Neuronal stem cell (in vitro differentiated cells): ENCODE data around the gene ADRA1B.

Source experiments
- DNase-seq: peaks from one replicate; pipeline ENCODE4 v3.0.0-alpha.2; 2013; ENCODE audit warnings: low spot score
- H2AFZ ChIP-seq: one replicate; pipeline ENCODE4 v1.6.1; 2013; ENCODE audit warnings: mild to moderate bottlenecking, low read length, inconsistent platforms
- H2AK5ac ChIP-seq: 2 replicates; pipeline ENCODE4 v1.6.1; 2013; ENCODE audit warnings: low read depth, mild to moderate bottlenecking, inconsistent platforms, low read length, moderate library complexity, mixed read lengths
- H2BK120ac ChIP-seq: 2 replicates; pipeline ENCODE4 v1.6.1; 2013; ENCODE audit warnings: low read depth, mild to moderate bottlenecking, inconsistent platforms, low read length, moderate library complexity, mixed read lengths
- H2BK12ac ChIP-seq: one replicate; pipeline ENCODE4 v1.6.1; 2013; ENCODE audit warnings: low read length, inconsistent platforms
- H2BK15ac ChIP-seq: 2 replicates; pipeline ENCODE4 v1.6.1; 2013; ENCODE audit warnings: mild to moderate bottlenecking, low read length, inconsistent platforms, mixed read lengths
- H2BK5ac ChIP-seq: one replicate; pipeline ENCODE4 v1.6.1; 2013; ENCODE audit warnings: inconsistent platforms, mild to moderate bottlenecking, low read length, moderate library complexity
- H3K14ac ChIP-seq: one replicate; pipeline ENCODE4 v1.6.1; 2013; ENCODE audit warnings: low read length, inconsistent platforms
- H3K18ac ChIP-seq: 2 replicates; pipeline ENCODE4 v1.6.1; 2013; ENCODE audit warnings: low read length, inconsistent platforms
- H3K23ac ChIP-seq: 2 replicates; pipeline ENCODE4 v1.6.1; 2013; ENCODE audit warnings: low read depth, mild to moderate bottlenecking, mixed read lengths, low read length, inconsistent platforms; ENCODE audit not compliant: poor library complexity
- H3K27ac ChIP-seq: replicated peaks from 3 replicates; pipeline ENCODE4 v1.5.1; 2013; ENCODE audit warnings: low read length, inconsistent platforms
- H3K27me3 ChIP-seq, 3 experiments: 2 replicates each; pipeline ENCODE4 v1.6.1; 2013; ENCODE audit warnings: low read length in 3 of 3, mild to moderate bottlenecking in 2 of 3, inconsistent platforms in 1 of 3, low read depth in 1 of 3, mixed read lengths in 1 of 3, moderate library complexity in 1 of 3; ENCODE audit not compliant: control insufficient read depth in 3 of 3, insufficient read depth in 3 of 3
- H3K36me3 ChIP-seq, 2 donors: replicated peaks in 1 of 2; 2 replicates each; pipeline ENCODE4 v1.6.1; 2013; ENCODE audit warnings: low read length in 2 of 2; ENCODE audit not compliant: control insufficient read depth in 2 of 2, insufficient read depth in 2 of 2
- H3K4ac ChIP-seq: 2 replicates; pipeline ENCODE4 v1.6.1; 2013; ENCODE audit warnings: inconsistent platforms, mild to moderate bottlenecking, low read length, moderate library complexity
- H3K4me1 ChIP-seq, 2 donors: 1 replicate in 1 of 2; 2 replicates in 1 of 2; pipeline ENCODE4 v1.6.1; 2013; ENCODE audit warnings: low read length in 2 of 2, low read depth in 1 of 2; ENCODE audit not compliant: control insufficient read depth in 2 of 2, insufficient read depth in 1 of 2
- H3K4me2 ChIP-seq: one replicate; pipeline ENCODE4 v1.6.1; 2013; ENCODE audit warnings: mild to moderate bottlenecking, low read length, inconsistent platforms; ENCODE audit not compliant: insufficient read depth, poor library complexity, severe bottlenecking
- H3K4me3 ChIP-seq, 2 donors: 2 replicates each; pipeline ENCODE4 v1.5.1; 2013; ENCODE audit warnings: low read length in 2 of 2, mild to moderate bottlenecking in 2 of 2, inconsistent platforms in 1 of 2, moderate library complexity in 1 of 2
- H3K79me1 ChIP-seq: one replicate; pipeline ENCODE4 v1.6.1; 2013; ENCODE audit warnings: low read depth, mild to moderate bottlenecking, inconsistent platforms, low read length, moderate library complexity
- H3K9ac ChIP-seq: one replicate; pipeline ENCODE4 v1.6.1; 2013; ENCODE audit warnings: mild to moderate bottlenecking, low read depth, low read length, inconsistent platforms; ENCODE audit not compliant: poor library complexity
- H3K9me3 ChIP-seq, 2 donors: replicated peaks in 1 of 2; 2 replicates each; pipeline versions ENCODE3 to v1.6.1; 2013; ENCODE audit warnings: low read length in 2 of 2, mild to moderate bottlenecking in 2 of 2, inconsistent platforms in 1 of 2, low read depth in 1 of 2, mixed read lengths in 1 of 2, moderate library complexity in 1 of 2; ENCODE audit not compliant: control insufficient read depth in 2 of 2, insufficient read depth in 1 of 2
- H4K8ac ChIP-seq: one replicate; pipeline ENCODE4 v1.6.1; 2013; ENCODE audit warnings: low read depth, mild to moderate bottlenecking, inconsistent platforms, low read length, moderate library complexity
- H4K91ac ChIP-seq: one replicate; pipeline ENCODE4 v1.6.1; 2013; ENCODE audit warnings: low read length, low read depth, mild to moderate bottlenecking, inconsistent platforms; ENCODE audit not compliant: poor library complexity
- WGBS, 2 donors: extraction: QIAGEN DNeasy Blood & Tissue Kit; methylation state at CpG; one replicate each; pipeline ENCODE4 v1.1.7; 2013; ENCODE audit warnings: missing lambda C conversion rate in 2 of 2, mixed read lengths in 1 of 2; ENCODE audit not compliant: insufficient read length in 2 of 2, insufficient replicate concordance in 1 of 2; ENCODE audit errors: extremely low coverage in 2 of 2; 5-methylcytosine and 5-hydroxymethylcytosine counted together

Gene ADRA1B

DNA sequence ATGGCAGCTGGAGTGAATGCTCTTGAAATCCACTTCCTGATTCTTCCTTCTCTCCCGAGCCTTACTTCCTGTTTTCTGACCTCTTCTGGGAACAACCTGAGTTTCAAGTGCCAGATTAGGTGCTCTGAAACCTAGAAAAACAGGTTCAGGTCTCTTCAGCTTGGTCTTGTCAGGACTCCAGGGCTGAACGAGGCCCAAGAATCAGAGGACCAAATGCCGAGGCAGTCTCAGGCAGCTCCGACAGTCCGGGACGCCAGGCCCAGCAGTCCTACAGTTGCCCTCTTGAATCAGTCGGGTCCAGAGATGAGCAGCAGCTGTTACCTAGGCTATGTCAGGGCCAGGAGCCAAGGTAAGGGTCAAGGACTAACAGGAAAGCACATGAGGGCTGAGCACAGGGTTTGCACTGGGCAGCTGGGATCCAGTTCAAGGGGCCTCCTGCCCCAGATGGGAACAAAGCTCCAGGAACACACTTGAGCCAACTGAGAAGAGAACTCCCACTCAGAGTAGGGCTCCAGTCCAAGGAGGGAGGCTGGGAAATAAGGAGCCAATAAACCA, 38.3 kb upstream of the ADRA1B start:
- no peak overlapping the region for H4K91ac ChIP-seq
- H3K79me1 ChIP-seq = no peaks in the 10 kb centered on the region
- peak overlapping the region; percentile 25 for H2BK12ac ChIP-seq
- H3K14ac ChIP-seq = no peak overlapping the region
- H3K18ac ChIP-seq = peak overlapping the region; percentile 55
- H2BK15ac ChIP-seq = peak overlapping the region; percentile 22
- no peak overlapping the region for H3K23ac ChIP-seq
- DNase-seq = no peak
- H3K4me2 ChIP-seq = no peak overlapping the region
- H3K9ac ChIP-seq = no peak overlapping the region
- peak overlapping the region; percentile 42 for H2AFZ ChIP-seq
- H3K4me3 ChIP-seq = no peak overlapping the region
- H3K9me3 ChIP-seq = no peaks in the 10 kb centered on the region
- H3K4ac ChIP-seq = no peak overlapping the region
- no peak overlapping the region for H2BK5ac ChIP-seq
- no CpG with 5 or more reads among the region's 7 CpGs for WGBS, 2 donors
- H3K36me3 ChIP-seq = no peaks in the 10 kb centered on the region
- H3K27ac ChIP-seq = no peak overlapping the region
- H4K8ac ChIP-seq = no peak overlapping the region
- peaks cover 5 to 13% of the 10 kb centered on the region in 2 donors for H3K4me1 ChIP-seq
- H2AK5ac ChIP-seq = no peak overlapping the region
- peaks cover 0 to 3% (median 0%) of the 10 kb centered on the region in 3 experiments for H3K27me3 ChIP-seq
- no peak overlapping the region for H2BK120ac ChIP-seq

GRCh38 chr5:159878988-159879471, 37.3 kb upstream of the ADRA1B start:
- H2BK12ac ChIP-seq = no peak overlapping the region
- H3K23ac ChIP-seq = no peak overlapping the region
- H3K18ac ChIP-seq = peak overlapping the region; percentile 94
- H4K91ac ChIP-seq = peak overlapping the region; percentile 45
- no CpG with 5 or more reads among the region's 11 CpGs for WGBS, 2 donors
- H4K8ac ChIP-seq = peak overlapping the region; percentile 25
- peaks cover 0 to 3% (median 0%) of the 10 kb centered on the region in 3 experiments for H3K27me3 ChIP-seq
- no peak overlapping the region for H2BK120ac ChIP-seq
- peaks cover 5 to 13% of the 10 kb centered on the region in 2 donors for H3K4me1 ChIP-seq
- H2AK5ac ChIP-seq = no peak overlapping the region
- H3K4me3 ChIP-seq = no peak overlapping the region
- H2BK5ac ChIP-seq = no peak overlapping the region
- H3K4me2 ChIP-seq = peak overlapping the region; percentile 40
- no peak overlapping the region for H3K4ac ChIP-seq
- H3K27ac ChIP-seq = no peak overlapping the region
- no peak overlapping the region for H3K9ac ChIP-seq
- H3K79me1 ChIP-seq = no peaks in the 10 kb centered on the region
- no peaks in the 10 kb centered on the region for H3K36me3 ChIP-seq
- H2AFZ ChIP-seq = peak overlapping the region; percentile 78
- H3K14ac ChIP-seq = no peak overlapping the region
- no peaks in the 10 kb centered on the region for H3K9me3 ChIP-seq
- H2BK15ac ChIP-seq = no peak overlapping the region
- peak; percentile 67 for DNase-seq

- Histone ChIP-seq H3K27me3 (peaks cover 0 to 3% (median 0%) of the 10 kb centered on the region in 3 experiments), H3K36me3 (no peaks in the 10 kb centered on the region), H2AK5ac (no peak overlapping the region), H2AFZ (no peak overlapping the region), H3K9me3 (no peaks in the 10 kb centered on the region), H2BK5ac (no peak overlapping the region), H4K91ac (no peak overlapping the region), H3K14ac (no peak overlapping the region), H3K27ac (no peak overlapping the region), H3K4ac (no peak overlapping the region), H2BK15ac (no peak overlapping the region), H4K8ac (no peak overlapping the region), H2BK120ac (no peak overlapping the region), H3K9ac (no peak overlapping the region), H3K4me3 (no peak overlapping the region), H3K4me1 (peaks cover 5 to 13% of the 10 kb centered on the region in 2 donors), H3K23ac (no peak overlapping the region), H3K79me1 (no peaks in the 10 kb centered on the region), H3K4me2 (no peak overlapping the region), H2BK12ac (no peak overlapping the region), H3K18ac (no peak overlapping the region)
- no peak for DNase-seq
- WGBS, 2 donors = no CpG with 5 or more reads among the region's 2 CpGs
Observed at GRCh38 chr5:159880676-159881075, 35.6 kb upstream of the ADRA1B start.

- no peak for DNase-seq
- Histone ChIP-seq H3K9ac (no peak overlapping the region), H3K14ac (no peak overlapping the region), H3K9me3 (no peaks in the 10 kb centered on the region), H2AFZ (no peak overlapping the region), H3K4me3 (no peak overlapping the region), H3K27ac (no peak overlapping the region), H3K4me1 (peaks cover 5 to 13% of the 10 kb centered on the region in 2 donors), H3K36me3 (no peaks in the 10 kb centered on the region), H2BK120ac (no peak overlapping the region), H2BK12ac (no peak overlapping the region), H3K4me2 (no peak overlapping the region), H3K18ac (no peak overlapping the region), H4K91ac (no peak overlapping the region), H3K4ac (no peak overlapping the region), H3K27me3 (peaks cover 0 to 3% (median 0%) of the 10 kb centered on the region in 3 experiments), H3K79me1 (no peaks in the 10 kb centered on the region), H4K8ac (no peak overlapping the region), H2AK5ac (no peak overlapping the region), H2BK15ac (no peak overlapping the region), H2BK5ac (no peak overlapping the region), H3K23ac (no peak overlapping the region)
- WGBS, 2 donors = no CpG with 5 or more reads among the region's 2 CpGs
Observed at GRCh38 chr5:159881967-159882366, 34.3 kb upstream of the ADRA1B start.
